NCI-H146 (cell line): Measurements from ENCODE around the gene AKT2.

ENCODE experiments used
- DNase-seq: peaks from one replicate; lab custom pipeline; 2025; lab: John Stamatoyannopoulos, UW

The AKT2 gene

DNA sequence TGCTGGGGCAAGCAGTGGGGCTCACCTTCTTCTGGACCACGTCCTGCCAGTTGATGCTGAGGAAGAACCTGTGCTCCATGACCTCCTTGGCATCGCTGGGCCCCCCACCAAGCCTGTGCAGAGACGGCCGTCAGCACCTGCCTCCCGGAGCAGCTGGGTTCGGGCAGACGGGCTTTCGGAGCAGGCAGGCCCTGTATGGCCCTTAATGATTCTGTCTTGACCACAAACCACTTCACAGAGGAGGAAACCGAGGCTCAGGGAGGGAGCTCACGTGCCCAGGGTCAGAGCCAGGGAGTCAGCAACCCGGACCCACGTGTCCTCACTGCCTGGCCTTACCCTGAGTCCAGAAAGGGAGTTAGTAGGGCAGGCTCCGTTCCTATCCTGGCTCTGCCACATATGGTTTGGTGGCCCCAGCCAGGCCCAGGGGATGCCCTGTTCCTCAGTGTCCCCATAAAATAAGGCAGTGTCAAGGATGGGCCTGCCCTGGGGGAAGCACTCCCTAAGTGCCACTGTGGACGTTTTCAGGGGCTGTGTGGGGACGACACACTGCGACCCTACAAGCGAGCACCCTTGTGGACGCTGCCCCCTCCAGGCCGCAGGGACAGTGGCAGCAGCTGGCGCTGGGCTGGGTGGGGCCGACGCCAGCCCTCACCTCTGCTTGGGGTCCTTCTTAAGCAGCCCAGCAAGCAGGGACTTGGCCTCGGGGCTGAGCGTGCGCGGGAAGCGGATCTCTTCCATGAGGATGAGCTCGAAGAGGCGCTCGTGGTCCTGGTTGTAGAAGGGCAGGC is 49.7 kb downstream of the AKT2 start:
- no peak for DNase-seq

DNA sequence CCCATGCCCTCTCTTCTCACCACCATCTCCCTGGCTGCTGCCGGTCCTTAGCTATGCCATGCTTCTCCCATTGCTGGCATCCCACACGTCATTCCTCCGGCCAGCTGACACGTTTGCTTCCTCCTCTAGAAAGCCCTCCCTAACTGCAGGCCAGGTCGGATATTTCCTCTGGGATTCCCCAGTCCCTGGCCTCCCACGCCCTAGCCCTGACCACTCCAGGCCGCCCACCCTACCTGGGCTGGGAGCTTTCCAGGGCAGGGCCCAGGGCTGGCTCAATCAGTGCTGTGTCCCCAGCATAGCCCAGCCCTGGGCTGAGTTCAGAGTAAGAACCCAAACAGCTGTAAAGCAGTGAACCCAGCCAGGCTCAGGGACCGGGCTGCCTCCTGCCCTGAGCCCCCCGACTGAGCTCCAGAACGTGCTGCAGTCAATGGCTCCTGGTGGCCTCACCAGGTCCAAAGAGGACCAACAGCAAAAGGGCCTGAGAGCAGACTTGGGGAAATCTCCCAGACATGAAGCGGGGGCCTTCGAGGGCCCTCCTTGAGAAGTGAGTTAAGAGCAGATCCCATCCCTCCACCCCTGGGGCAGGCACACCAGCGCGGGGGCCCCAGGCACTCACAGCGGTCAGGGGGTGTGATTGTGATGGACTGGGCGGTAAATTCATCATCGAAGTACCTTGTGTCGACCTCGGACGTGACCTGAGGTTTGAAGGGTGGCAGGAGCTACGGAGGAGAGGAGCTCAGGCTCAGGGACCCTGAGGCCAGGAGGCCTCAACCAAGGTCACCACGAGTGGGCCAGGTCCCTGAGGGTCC is 50.5 kb downstream of the AKT2 start:
- DNase-seq = no peak

DNA sequence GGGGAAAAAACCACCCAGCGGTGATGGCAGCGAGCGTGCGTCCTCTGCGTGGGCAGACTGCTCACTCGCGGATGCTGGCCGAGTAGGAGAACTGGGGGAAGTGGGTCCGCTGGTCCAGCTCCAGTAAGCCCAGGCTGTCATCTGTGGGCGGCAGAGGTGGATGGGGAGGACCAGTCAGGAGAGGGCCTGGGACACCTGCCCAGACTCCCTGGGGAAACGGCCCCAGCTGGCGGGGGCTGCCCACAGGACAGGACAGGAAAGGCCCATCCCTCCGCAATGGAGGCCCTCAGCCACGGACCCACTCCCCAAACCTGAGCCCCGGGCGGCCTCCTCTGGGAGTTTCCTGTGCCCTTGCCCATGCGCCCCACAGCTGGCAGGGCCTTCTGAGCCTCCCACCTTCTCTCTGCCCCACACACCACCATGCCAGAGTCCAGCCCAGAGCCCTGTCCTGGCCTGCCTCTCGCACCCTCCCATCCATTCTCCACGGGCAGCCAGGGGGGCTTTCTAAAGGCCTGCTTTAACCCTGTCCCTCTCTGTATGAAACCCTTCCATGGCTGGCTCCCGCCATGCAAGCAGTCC is 51.2 kb downstream of the AKT2 start:
- DNase-seq = no peak

DNA sequence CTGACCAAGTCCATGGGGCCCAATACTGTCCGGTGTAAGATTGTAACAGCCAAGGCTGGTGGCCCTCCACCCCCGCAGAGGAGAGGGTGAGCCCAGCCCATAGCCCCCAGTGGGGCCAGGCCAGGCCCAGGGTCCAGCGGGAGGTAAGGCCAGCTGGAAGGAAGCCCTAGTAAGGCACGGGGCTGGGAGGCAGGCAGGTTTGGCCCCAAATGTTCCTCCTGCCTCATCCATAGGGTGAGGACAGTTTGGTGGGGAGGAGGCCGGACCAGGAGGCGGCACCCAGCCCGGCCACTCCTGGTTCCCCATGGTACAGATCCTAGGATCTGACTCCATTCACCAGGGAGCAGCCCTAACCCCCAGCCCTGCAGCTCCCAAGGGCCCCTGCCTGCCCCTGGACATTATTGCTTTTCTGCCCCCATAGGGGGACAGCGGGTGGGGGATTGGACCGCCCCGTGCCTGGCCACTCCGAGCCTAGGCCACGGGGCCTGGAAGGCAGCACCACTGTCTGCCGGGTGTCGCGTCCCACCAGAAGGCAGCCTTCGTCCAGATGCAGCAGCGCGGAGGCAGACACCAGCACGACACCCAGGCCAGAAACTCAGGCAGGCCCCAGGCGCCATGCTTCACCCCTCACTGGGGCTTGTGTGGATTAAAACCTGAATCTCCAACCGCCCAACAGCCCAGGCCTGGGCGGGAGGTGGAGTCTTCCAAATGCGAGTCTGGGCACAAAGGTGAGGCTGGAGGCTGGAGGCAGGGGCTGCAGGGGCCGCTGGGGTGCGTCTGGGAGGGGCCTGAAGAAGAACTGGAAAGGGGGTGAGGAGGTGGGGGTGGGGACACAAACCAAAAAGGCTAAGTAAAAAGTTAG is 52.0 kb downstream of the AKT2 start:
- DNase-seq = no peak

DNA sequence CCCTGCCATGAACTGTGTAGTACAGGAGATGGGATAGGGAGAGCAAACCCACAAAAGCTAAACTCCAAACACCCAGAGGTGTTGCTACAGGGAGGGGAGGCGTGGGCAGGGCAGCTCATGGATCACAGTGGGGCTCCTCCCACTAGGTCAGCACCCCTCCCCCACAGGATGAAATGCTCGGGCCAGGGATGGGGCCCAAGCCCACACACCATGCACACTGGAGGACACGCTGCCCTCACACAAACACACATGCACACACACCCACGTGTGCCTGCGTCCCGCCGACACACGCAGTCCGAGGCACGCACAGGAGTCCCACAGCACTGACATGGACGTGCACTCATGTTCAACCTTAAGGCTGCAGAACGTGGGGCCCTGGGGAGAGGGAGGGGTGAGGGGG is 52.7 kb downstream of the AKT2 start:
- DNase-seq = no peak

DNA sequence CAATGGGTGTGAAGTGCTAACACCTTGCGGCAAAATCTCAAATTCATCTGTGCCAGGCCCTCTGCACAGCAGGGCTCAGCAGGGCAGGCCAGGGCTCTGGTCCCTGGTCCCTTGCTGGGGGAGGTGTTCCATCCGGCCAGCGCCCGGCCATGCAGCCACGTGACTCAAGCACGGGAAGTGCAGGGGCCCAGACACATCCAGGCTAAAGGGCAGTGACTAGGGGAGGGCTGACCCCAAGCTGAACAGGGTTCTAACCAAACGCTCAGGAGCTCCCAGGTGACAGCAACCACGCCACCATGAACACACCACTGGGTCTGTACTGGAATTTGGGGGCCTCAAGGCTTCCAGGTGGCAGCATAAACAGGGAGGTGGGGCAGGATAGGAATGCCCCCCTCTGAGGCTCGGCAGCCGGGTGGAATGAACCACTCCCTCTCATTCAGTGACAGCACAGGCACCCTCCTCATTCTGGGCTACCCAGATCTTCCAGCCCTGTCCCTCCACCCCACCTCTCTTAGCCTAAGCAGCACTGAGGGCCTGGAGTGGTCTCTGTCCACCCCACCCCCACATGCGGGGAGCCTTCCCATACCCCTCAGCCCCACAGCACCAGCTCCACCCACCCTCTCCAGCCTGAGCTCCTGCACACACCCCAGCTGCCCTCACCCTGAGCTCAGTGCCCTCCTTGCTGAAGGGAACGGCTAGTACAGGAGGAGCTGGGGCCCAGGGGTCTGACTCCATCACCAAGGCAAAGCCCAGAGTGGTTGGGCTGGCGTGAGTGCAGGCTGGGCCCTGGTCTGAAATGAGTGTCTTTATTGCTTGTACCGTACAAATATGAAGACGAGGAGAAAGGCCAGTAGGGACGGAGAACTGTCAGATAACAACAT is 53.4 kb downstream of the AKT2 start:
- DNase-seq = no peak

DNA sequence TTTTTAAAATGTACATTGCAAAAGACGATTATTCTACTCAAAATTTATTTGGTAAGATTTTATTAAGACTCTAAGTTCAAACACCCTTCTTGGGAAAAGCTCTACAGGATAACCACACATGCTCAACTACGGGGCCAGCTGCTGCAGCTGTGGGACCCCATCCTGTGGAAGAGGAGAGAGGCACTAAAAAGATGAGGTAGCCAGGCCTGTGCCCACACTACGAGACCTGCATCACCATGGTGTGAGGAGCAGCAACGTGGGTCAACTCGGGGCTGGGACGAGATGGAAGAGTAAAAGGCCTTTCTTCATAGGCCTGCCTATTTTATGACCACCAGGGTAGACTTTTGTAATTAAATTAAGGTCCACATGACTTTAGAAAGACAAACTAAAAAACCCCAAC is 54.1 kb downstream of the AKT2 start:
- DNase-seq = no peak

DNA sequence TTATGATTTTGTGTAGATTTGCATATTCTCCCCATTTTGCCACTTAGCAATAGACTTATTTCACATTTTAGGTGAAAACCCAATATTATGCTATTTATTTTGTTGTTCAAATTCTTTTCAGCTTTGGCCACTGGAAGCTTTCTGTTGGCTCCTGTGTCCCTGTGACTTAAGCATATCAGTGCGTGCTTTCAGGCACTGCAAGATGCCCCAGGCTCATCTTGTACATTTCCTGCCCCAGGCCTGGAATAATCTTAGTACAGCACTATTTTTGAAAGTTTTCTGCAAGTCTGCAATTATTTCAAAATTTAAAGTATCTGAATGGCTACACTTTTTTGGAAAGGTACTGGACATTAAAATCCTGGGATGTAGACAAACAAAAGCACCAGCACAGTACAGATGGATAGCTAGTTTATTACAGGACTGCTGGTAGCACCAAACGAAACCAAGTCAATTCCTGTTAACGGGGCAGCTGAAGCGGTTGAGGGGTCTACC is 55.2 kb downstream of the AKT2 start:
- no peak for DNase-seq

DNA sequence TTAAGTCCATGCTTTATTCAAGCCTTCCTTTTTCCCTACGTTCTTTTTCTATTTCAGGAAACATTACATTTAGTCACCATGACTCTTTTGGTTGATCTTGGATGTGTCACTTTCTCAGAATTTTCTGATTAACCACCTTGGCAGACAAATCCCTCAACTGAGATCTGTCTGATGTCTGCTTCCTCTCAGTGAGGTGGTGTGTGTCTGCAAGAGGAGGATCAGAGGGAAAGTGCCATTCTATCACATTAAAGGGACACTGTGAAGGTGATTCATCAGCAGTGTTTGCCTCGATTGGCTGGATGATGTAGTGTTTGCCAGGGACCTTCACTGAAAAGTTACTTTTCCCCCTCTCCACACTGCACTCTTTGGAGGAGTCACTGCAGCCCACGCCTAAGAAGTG is 55.7 kb downstream of the AKT2 start:
- no peak for DNase-seq

DNA sequence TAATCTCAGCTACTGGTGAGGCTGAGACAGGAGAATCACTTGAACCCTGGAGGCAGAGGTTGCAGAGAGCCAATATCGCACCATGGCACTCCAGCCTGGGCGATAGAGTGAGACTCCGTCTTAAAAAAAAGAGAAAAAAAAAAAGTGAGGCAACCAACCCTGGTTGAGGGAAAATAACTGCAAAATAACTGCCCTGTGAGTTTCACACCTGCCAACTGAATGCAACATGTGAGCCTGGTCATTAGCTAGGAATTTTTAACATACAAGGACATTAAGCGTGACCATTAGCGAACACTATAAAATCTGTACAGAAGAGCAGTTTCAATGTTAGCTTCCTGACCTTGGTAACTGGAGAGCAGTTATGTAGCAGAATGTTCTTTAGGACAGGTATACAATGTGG is 56.3 kb downstream of the AKT2 start:
- DNase-seq = no peak

DNA sequence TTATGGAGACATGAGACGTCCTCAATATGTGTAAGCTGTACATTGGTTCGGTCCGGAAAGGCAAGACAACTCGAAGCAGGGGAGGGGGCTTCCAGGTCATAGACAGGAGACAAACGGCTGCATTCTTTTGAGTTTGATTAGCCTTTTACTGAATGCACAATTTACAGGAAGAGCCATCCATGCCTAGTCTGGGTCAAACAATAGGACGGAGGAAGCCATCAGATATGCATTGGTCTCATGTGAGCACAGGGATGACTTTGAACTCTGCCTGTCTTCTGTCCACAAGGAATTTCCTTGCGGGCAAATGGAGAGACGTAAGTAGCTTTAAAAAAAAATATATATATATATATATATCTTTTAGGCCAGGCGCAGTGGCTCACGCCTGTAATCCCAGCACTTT is 56.8 kb downstream of the AKT2 start:
- no peak for DNase-seq

DNA sequence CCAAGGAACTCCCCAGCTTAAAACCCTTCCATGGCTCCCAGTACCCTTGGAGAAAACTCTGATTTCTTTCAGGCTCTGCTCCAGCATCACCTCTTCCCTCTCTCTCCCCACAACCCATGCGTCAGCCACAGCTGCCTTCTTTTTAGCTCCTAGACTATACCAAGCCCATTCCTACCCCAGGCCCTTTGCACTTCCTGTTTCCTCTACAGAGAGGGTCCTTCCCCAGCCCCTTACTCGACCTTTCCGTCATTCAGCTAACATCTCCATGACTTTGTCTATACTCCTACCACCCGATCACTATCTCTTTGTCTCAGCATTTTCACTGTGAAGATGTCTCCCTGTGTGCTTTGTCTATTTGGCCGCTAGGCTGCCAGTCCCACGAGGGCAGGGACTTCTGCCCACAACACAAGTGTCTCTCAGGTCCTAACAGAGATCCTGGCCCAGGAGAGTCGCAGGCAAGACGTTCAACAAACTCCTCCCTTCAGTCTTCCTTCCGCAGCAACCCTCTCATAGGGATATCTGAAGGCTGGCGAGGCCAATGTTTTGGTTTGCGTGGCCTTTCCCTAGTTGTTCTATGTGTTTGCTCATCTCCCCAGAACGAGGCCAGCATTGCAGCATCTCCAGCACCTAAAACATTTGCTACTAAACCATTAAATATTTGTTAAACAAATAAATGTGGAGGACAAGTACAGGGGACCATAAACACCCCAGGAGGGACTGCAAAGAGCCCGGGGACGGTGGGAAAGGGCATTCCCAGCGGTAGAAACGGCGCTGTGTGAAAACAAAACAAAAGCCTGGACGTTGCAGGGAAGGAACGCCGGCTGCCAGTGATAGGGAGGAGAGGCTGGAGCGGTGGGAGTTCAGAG is 59.5 kb downstream of the AKT2 start:
- DNase-seq = peak; percentile 46

DNA sequence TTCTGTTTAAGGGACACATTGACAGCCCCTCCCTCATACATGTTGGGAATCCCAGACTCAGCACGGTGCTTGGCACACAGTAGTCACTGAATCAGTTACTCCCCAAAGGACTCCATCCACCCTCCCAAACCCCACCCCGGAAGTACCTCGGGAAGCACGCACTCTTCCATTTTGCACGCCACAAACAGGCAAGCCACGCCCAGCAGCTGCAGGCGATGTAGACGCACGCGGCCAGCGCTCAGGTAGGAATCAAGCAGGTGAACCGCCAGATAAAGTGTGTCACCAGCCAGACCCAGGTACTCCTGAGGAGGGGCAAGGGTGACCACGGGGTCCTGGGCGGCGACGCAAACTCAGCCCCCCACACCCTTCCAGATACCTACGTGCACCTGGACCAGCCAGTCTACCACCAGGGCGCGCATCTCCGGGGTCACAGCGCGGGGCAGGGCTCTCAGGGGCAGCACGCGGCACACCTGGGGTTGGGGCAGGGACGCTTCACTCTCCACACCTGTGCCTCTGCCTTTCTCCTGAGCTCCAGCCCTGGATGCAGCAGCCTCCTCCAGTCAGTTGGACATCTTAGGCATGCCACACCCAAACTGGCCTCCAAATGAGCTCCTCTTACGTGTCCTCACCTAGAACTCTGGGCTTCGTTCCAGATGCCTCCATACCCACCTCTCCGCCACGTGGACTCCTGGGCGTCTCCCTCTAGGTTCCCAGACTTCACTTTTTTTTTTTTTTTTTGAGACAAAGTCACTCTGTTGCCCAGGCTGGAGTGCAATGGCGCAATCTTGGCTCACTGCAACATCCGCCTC is 60.6 kb downstream of the AKT2 start:
- DNase-seq = no peak

DNA sequence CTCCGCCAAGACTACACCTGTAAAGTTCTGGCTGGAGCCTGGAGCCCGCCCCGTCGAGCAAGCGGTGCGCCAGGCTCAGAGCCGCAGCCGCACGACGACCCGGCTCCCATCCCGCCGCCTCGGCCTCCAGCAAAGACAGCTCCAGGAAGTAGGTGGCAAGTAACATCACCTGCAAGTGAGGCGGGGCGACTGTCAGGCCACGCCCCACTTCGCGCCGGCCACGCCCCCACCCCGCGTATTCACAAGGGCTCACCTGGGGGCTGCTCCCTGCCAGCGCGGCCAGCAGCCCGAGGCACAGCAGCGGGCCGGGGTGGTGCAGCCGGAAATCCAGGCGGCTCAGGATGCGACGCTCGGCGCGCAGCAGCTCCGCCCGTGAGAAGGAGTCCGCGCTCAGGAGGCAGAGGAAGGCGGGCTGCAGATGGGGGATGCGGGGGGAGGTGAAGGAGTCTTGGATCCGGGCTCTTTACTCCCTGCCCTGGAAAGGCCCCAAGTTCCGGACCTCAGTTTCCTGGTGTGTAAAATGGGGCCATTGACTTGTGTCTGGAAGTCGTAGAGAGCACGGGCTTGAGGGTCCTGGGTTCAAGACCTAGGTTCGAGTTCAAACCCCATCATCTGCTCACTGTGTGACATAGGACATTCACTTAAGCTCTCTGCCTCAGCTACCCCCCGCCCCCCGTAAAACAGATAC is 61.9 kb downstream of the AKT2 start:
- peak; percentile 73 for DNase-seq

DNA sequence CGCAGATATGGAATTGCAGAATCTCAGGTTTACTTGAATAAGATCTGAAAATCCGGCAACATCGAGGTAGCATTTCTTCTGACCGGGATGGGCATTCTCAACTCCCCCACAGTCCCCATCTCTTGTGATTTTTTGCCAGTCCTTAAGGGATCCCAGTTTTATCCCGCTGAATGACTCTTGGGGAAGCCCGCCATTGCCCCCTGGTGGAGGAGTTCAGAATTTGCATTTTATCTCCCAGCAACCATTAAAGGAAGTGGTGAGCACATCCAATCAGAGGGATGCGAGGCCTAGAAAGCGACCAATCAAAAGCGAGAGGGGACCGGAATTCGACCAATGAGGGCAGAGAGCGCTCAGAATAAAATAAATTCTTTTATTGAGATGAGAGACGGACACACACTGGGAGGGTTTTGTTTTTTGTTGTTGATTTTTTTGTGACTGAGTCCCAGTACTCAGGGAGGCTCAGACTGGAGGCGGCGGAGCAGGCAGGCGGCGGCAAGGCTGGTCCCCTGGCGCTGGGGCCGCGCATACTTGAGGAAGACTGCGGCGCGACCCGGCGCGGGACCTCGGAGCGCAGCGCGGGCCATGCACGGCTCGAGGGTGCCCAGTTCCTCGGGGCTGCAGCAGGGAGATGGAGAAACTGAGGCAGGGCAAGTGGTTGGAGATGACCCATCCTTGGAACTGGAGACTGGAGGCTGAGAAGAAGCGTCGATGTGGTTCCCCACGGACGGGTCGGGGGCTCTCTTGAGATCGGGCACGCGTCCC is 63.1 kb downstream of the AKT2 start:
- peak; percentile 83 for DNase-seq

DNA sequence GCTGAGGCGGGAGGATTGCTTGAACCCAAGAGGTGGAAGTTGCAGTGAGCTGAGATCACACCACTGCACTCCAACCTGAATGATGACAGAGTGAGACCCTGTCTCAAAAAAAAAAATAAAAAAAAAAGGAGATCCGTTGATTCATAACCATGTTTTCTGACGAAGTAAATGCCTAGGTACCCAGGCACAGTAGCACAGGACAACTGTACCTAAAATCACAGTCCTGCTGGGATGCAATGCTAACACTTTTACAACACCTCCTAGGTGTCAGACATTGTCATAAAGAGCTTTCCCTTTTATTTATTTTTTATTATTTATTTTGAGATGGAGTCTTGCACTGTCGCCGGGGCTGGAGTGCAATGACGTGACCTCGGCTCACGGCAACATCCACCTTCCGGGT is 64.5 kb downstream of the AKT2 start:
- no peak for DNase-seq

DNA sequence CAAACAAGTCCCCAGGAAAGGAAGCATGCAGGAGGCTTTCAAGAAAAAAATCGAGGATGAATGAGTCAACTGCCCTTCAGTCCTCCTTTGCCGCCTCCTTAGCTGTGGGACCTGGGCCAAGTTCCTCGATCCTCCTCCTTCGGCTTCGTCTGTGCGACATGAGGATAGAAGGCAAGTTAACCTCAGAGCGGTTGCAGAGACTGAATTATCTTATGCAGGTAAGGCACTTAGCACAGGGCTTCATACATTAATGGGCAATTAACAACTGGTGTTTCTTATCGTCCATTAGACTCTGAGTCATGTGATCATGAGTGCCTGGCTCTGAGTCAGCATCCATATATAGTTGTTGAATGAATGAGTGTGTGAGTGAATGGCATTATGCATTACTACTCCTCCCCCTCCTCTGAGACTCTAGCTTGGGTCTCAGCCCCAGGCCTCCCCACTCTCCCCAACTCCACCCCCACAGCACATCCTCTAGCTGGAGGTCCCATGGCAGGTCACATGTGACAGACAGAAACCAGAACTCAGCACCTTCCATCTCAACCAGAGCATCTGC is 65.3 kb downstream of the AKT2 start:
- no peak for DNase-seq
